KMS-11 (cell line): Measurements from ENCODE around the gene CHCHD4.

ENCODE experiments used
- H2AFZ ChIP-seq: fragments of 200-600 bp; sonication (generic); 2 replicates; pipeline ENCODE4 v1.6.1; 2016; ENCODE audit warnings: antibody characterized with exemption, mixed run types, low read depth
- H3K27ac ChIP-seq: fragments of 200-600 bp; sonication (generic); 2 replicates; pipeline ENCODE4 v1.6.1; 2016; ENCODE audit warnings: mild to moderate bottlenecking, mixed run types
- H3K27me3 ChIP-seq: fragments of 200-600 bp; sonication (generic); 2 replicates; pipeline ENCODE4 v1.6.1; 2017; ENCODE audit warnings: mild to moderate bottlenecking, low read depth, mixed run types, moderate library complexity; ENCODE audit not compliant: insufficient read depth
- H3K36me3 ChIP-seq: fragments of 200-600 bp; sonication (generic); 2 replicates; pipeline ENCODE4 v1.6.1; 2017; ENCODE audit warnings: mild to moderate bottlenecking, mixed run types; ENCODE audit not compliant: insufficient read depth
- H3K4me1 ChIP-seq: fragments of 200-600 bp; sonication (generic); 2 replicates; pipeline ENCODE4 v1.6.1; 2016; ENCODE audit warnings: mild to moderate bottlenecking, low read depth, mixed run types; ENCODE audit not compliant: poor library complexity, severe bottlenecking
- H3K4me2 ChIP-seq: fragments of 200-600 bp; sonication (generic); 2 replicates; pipeline ENCODE4 v1.7.0; 2016; ENCODE audit warnings: mild to moderate bottlenecking, mixed run types
- H3K4me3 ChIP-seq: fragments of 200-600 bp; sonication (generic); IDR thresholded peaks from 2 replicates; pipeline ENCODE4 v1.6.1; 2017; ENCODE audit warnings: low read depth, low read length, mixed read lengths; ENCODE audit not compliant: insufficient read depth
- H3K79me2 ChIP-seq: fragments of 200-600 bp; sonication (generic); 2 replicates; pipeline ENCODE4 v1.6.1; 2016; ENCODE audit warnings: low read depth, mixed run types; ENCODE audit not compliant: insufficient read depth
- H3K9ac ChIP-seq: fragments of 200-600 bp; sonication (generic); 2 replicates; pipeline ENCODE4 v1.6.1; 2016; ENCODE audit warnings: mild to moderate bottlenecking, mixed run types
- H4K20me1 ChIP-seq: fragments of 200-600 bp; sonication (generic); 2 replicates; pipeline ENCODE4 v1.6.1; 2016; ENCODE audit warnings: mild to moderate bottlenecking, mixed run types; ENCODE audit not compliant: insufficient read depth
- CTCF ChIP-seq: fragments of 200-600 bp; sonication (generic); conservative IDR thresholded peaks from 2 replicates; pipeline ENCODE4 v1.6.1; 2017; ENCODE audit warnings: low read depth, mild to moderate bottlenecking, antibody characterized with exemption, low read length, moderate library complexity, mixed read lengths

Gene CHCHD4

DNA sequence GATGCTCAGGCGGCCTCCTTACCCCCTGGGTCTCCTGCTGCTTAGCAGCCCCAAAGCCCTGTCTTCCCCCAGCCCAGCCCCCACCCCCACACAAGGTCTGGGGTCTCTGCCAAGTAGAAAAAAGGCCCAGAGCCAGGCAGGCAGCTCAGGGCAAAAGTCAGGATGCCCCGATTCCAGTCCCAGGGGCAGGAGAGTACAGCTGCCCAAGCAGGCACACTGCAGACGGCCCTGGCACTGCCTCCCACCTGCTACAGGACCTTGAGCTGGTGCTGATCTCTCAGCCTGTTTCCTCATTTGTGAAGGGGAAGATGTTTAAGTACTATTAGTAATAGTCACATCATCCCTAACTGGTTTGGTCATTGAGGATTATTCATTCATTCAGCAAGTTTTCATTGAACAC, 12.8 kb upstream of the CHCHD4 start:
- Histone ChIP-seq H3K79me2 (no peaks in the 10 kb centered on the region), H3K9ac (no peak overlapping the region), H3K4me2 (no peak overlapping the region), H2AFZ (no peak overlapping the region), H4K20me1 (no peaks in the 10 kb centered on the region), H3K4me3 (no peak overlapping the region), H3K27ac (no peak overlapping the region), H3K27me3 (no peaks in the 10 kb centered on the region), H3K4me1 (no peaks in the 10 kb centered on the region), H3K36me3 (no peaks in the 10 kb centered on the region)
- no peak for TF ChIP-seq CTCF

- Histone ChIP-seq H2AFZ (no peak overlapping the region), H3K4me3 (no peak overlapping the region), H3K4me1 (no peaks in the 10 kb centered on the region), H3K4me2 (no peak overlapping the region), H3K9ac (no peak overlapping the region), H3K27ac (no peak overlapping the region), H3K36me3 (no peaks in the 10 kb centered on the region), H3K27me3 (no peaks in the 10 kb centered on the region), H4K20me1 (no peaks in the 10 kb centered on the region), H3K79me2 (no peaks in the 10 kb centered on the region)
- TF ChIP-seq CTCF, result no peak
Observed at GRCh38 chr3:14137004-14137403, 12.3 kb upstream of the CHCHD4 start.

GRCh38 chr3:14135581-14135980, 10.9 kb upstream of the CHCHD4 start:
- H3K4me1 ChIP-seq, result no peaks in the 10 kb centered on the region
- no peaks in the 10 kb centered on the region for H3K36me3 ChIP-seq
- no peak overlapping the region for H3K27ac ChIP-seq
- TF ChIP-seq CTCF, result no peak
- no peak overlapping the region for H3K4me3 ChIP-seq
- no peak overlapping the region for H3K4me2 ChIP-seq
- H4K20me1 ChIP-seq, result no peaks in the 10 kb centered on the region
- H2AFZ ChIP-seq, result no peak overlapping the region
- H3K27me3 ChIP-seq, result no peaks in the 10 kb centered on the region
- H3K9ac ChIP-seq, result no peak overlapping the region
- H3K79me2 ChIP-seq, result no peaks in the 10 kb centered on the region

DNA sequence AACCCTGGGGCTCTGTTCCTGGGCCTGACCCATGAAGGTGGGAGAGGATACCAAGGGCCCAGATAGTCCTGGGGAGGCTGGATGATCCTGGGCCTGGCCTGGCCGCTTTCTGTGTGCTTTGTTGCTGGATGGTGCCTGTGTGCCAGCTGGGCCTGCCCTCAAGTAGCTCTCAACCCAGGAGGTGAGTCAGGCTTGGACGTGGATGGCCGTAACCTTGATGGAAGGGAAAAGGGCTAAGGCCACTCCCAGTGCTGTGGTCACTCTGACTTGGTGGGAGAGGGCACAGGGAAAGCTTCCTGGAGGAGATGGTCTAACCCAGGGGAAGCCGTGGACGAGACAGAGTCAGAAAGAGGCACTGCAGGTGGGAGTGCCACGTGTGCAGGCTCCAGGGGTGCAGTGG, 9.6 kb upstream of the CHCHD4 start:
- Histone ChIP-seq H2AFZ (no peak overlapping the region), H3K79me2 (no peaks in the 10 kb centered on the region), H3K36me3 (no peaks in the 10 kb centered on the region), H3K9ac (no peak overlapping the region), H3K27ac (no peak overlapping the region), H4K20me1 (no peaks in the 10 kb centered on the region), H3K4me2 (no peak overlapping the region), H3K27me3 (no peaks in the 10 kb centered on the region), H3K4me3 (no peak overlapping the region), H3K4me1 (no peaks in the 10 kb centered on the region)
- TF ChIP-seq CTCF, result no peak
